Effector memory CD4-positive, alpha-beta T cell (primary cell): Measurements from ENCODE around the gene CHST15.
"Not testable (repeated sequence)": the region's sequence is repeated elsewhere in the genome, so short reads cannot be mapped to it uniquely, and the experiment has no call there.

Experiments used
- DNase-seq, 3 donors: peaks; one replicate each; pipeline ENCODE4 v3.0.0-alpha.2; 2020
- H3K27ac ChIP-seq: 2 replicates; pipeline ENCODE4 v1.7.0; 2013; ENCODE audit warnings: mild to moderate bottlenecking, low read length, moderate library complexity; ENCODE audit not compliant: insufficient read depth, poor library complexity, severe bottlenecking
- H3K27me3 ChIP-seq: replicated peaks from 2 replicates; pipeline ENCODE4 v1.7.0; 2013; ENCODE audit warnings: mild to moderate bottlenecking, low read length; ENCODE audit not compliant: insufficient read depth, control insufficient read depth, poor library complexity, severe bottlenecking
- H3K36me3 ChIP-seq: 2 replicates; pipeline ENCODE4 v1.7.0; 2013; ENCODE audit warnings: mild to moderate bottlenecking, low read length, moderate library complexity; ENCODE audit not compliant: control insufficient read depth, insufficient read depth
- H3K4me1 ChIP-seq: 2 replicates; pipeline ENCODE4 v1.7.0; 2013; ENCODE audit warnings: low read length, mild to moderate bottlenecking; ENCODE audit not compliant: control insufficient read depth, insufficient read depth, poor library complexity, severe bottlenecking
- H3K4me3 ChIP-seq: 2 replicates; pipeline ENCODE4 v1.7.0; 2013; ENCODE audit warnings: low read length, low read depth, mild to moderate bottlenecking; ENCODE audit not compliant: insufficient read depth, poor library complexity, severe bottlenecking
- H3K9me3 ChIP-seq: 2 replicates; pipeline ENCODE4 v1.7.0; 2013; ENCODE audit warnings: mild to moderate bottlenecking, low read length, moderate library complexity; ENCODE audit not compliant: control insufficient read depth

CHST15 gene

DNA sequence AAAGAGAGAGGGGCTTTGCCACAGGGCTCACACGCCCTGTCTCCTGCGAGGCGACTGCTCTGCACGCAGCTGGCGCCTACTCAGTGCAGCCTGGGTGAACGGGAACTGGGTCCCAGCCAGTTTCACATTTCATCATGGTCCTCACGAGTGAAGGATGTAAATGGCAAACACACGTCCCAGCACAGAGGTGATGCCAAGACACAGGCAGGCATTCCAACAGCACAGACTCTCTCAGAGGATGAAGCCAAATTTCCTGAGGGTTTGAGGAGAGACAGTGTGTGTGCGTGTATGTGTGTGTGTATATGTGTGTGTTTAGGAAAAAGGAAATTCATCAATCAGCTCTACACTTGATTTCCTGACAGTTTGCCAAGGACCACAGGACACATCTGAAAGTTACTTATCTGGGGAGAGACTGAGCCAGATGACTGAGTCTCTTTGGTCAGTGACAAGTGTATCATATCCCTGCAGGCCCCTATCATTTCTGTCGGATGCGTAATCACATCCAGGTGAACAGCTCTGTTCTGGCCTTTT is 53.9 kb downstream of the CHST15 start:
- DNase-seq = no peak
- H3K4me3 ChIP-seq = no peak overlapping the region
- H3K27ac ChIP-seq = no peak overlapping the region
- no peaks in the 10 kb centered on the region for H3K9me3 ChIP-seq
- no peaks in the 10 kb centered on the region for H3K27me3 ChIP-seq
- no peaks in the 10 kb centered on the region for H3K36me3 ChIP-seq
- H3K4me1 ChIP-seq = no peaks in the 10 kb centered on the region

GRCh38 chr10:124037784-124038183 is 55.6 kb downstream of the CHST15 start:
- H3K9me3 ChIP-seq = no peaks in the 10 kb centered on the region
- H3K4me3 ChIP-seq = no peak overlapping the region
- H3K27ac ChIP-seq = no peak overlapping the region
- no peaks in the 10 kb centered on the region for H3K27me3 ChIP-seq
- no peak for DNase-seq
- no peaks in the 10 kb centered on the region for H3K36me3 ChIP-seq
- no peaks in the 10 kb centered on the region for H3K4me1 ChIP-seq

DNA sequence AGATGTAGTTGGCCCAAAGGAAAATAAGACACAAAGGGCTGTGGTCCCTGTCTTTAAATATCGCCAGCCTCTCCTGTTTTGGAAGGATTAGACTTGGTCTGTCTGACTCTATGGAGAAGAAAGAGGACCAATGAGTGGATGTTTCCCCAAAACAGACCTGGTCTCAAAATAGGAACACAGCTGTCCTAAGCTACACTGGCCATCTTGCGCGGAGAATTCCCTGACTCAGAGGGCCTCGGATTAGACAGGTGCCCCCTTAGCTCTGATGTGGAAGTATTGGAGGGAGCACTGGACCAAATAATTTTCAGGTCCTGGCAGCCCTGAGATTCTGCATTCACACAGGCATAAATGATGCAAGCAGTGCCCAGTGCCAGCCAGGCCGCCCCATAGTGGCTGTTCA is 56.1 kb downstream of the CHST15 start:
- no peak for DNase-seq
- H3K27me3 ChIP-seq = no peaks in the 10 kb centered on the region
- no peaks in the 10 kb centered on the region for H3K4me1 ChIP-seq
- H3K36me3 ChIP-seq = no peaks in the 10 kb centered on the region
- H3K27ac ChIP-seq = no peak overlapping the region
- no peak overlapping the region for H3K4me3 ChIP-seq
- H3K9me3 ChIP-seq = no peaks in the 10 kb centered on the region

- Histone ChIP-seq H3K4me1 (no peaks in the 10 kb centered on the region), H3K9me3 (no peaks in the 10 kb centered on the region), H3K4me3 (no peak overlapping the region), H3K27me3 (no peaks in the 10 kb centered on the region), H3K36me3 (no peaks in the 10 kb centered on the region), H3K27ac (no peak overlapping the region)
- DNase-seq = no peak
Observed at GRCh38 chr10:124036746-124037145, 56.7 kb downstream of the CHST15 start.

DNA sequence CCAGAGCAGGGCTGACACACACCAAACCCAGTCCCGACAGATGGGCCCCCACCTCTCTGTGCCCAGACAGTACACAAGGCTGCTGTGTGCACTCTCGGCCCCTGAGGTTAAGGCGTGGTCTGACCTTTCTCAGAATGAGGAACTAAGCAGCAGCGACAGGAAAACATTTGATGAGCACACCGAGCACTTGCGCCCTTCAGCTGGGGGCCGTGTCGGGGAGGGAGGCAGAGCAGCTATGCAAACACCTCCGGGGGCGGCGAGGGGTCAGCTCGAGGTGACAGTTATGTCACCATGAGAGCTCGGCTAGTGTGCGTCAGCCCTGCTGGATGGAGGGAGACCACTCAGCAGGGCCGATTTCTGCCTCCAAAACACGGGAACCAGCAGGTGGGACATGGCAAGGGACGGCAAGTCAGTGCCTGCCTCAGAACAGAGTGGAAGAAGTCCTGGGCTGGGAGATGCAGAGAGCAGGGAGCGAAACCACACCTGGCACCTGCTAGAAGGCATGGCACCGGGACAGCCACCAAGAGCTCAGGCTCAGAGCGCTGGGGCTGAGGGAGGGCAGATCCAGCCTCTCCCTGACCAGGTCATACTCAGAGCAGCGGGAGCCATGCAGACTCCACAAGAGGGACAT is 57.4 kb downstream of the CHST15 start:
- no peaks in the 10 kb centered on the region for H3K36me3 ChIP-seq
- H3K4me3 ChIP-seq = no peak overlapping the region
- no peaks in the 10 kb centered on the region for H3K4me1 ChIP-seq
- no peak overlapping the region for H3K27ac ChIP-seq
- H3K27me3 ChIP-seq = no peaks in the 10 kb centered on the region
- no peaks in the 10 kb centered on the region for H3K9me3 ChIP-seq
- DNase-seq = no peak

DNA sequence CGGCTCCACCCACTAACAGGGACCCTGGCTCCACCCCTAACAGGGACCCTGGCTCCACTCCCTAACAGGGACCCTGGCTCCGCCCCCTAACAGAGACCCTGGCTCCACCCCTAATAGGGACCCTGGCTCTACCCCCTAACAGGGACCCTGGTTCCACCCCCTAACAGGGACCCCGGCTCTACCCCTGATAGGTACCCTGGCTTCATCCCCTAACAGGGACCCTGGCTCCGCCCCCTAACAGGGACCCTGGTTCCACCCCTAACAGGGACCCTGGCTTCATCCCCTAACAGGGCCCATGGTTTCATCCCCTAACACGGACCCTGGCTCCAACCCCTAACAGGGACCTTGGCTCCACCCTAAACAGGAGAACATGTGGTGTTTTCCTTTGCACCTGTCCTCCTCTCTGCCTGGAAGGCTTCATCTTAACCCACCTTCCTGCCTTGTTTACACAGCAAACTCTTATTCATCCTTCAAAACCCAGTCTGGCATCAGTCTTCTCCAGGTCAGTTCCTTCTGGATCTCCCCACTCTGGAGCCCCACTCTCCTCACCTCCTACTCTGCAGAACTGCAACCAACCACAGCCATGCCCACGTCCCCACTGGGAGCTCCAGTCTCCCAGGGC is 58.0 kb downstream of the CHST15 start:
- no peaks in the 10 kb centered on the region for H3K27me3 ChIP-seq
- H3K27ac ChIP-seq = no peak overlapping the region
- H3K36me3 ChIP-seq = no peaks in the 10 kb centered on the region
- H3K4me3 ChIP-seq = no peak overlapping the region
- no peaks in the 10 kb centered on the region for H3K4me1 ChIP-seq
- H3K9me3 ChIP-seq = no peaks in the 10 kb centered on the region
- no peak for DNase-seq

DNA sequence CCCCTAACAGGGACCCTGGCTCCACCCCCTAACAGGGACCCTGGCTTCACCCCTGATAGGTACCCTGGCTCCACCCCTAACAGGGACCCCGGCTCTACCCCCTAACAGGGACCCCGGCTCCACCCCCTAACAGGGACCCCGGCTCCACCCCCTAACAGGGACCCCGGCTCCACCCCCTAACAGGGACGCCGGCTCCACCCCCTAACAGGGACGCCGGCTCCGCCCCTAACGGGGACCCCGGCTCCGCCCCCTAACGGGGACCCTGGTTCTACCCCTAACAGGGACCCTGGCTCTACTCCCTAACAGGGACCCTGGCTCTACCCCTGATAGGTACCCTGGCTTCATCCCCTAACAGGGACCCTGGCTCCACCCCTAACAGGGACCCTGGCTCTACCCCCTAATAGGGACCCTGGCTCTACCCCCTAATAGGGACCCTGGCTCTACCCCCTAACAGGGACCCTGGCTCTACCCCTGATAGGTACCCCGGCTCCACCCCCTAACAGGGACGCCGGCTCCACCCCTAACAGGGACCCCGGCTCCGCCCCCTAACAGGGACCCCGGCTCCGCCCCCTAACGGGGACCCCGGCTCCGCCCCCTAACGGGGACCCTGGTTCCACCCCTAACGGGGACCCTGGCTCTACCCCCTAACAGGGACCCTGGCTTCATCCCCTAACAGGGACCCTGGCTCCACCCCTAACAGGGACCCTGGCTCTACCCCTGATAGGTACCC is 58.7 kb downstream of the CHST15 start:
- H3K27ac ChIP-seq, H3K27me3 ChIP-seq, H3K9me3 ChIP-seq, DNase-seq, H3K4me3 ChIP-seq, H3K36me3 ChIP-seq, H3K4me1 ChIP-seq: not testable (repeated sequence)

- H3K36me3 ChIP-seq = no peaks in the 10 kb centered on the region
- DNase-seq = no peak
- no peaks in the 10 kb centered on the region for H3K9me3 ChIP-seq
- H3K27ac ChIP-seq = no peak overlapping the region
- no peak overlapping the region for H3K4me3 ChIP-seq
- no peaks in the 10 kb centered on the region for H3K4me1 ChIP-seq
- H3K27me3 ChIP-seq = no peaks in the 10 kb centered on the region
Observed at GRCh38 chr10:124033887-124034218, 59.5 kb downstream of the CHST15 start.

DNA sequence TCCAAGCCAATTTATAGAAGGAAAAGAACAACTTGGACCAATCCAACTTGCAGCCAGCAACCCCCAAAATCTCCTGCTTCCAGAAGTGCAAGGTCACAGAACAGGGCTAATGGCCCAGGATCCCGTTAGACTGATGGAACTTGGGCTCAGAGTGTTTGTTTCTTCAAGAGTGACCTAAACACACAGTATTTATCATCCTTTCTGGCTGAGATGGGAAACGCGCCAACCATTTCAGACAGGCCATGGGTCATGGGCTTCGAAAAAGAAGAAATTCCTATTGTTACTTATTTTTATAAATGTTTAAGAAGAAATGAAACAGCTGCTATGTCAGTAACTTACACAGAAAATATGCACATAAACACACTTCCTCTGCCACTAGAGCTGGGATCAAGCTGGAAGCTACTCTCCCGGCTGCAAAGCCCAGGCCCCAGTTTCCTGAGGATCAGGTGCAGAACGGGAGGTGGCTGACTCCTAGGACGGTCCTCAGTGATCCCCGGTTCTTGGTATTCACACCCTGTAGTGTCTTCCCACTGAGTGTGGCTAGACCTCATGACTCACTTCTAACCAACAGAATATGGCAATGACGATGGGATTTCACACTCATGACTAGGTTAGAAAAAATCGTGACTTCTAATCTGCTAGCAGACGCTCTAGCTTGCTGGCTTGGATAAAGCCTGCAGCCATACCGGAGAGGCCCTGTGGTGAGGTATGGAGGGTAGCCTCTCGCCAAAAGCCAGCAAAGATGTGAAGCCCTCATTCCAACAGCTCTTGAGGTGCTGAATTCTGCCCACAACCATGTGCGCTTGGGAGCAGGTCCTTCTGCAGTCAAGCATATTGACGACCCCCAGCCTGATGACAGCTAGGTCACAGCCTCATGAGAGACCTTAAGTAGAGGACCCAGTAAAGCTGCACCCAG is 60.2 kb downstream of the CHST15 start:
- no peaks in the 10 kb centered on the region for H3K27me3 ChIP-seq
- no peak for DNase-seq
- no peak overlapping the region for H3K4me3 ChIP-seq
- no peaks in the 10 kb centered on the region for H3K36me3 ChIP-seq
- no peaks in the 10 kb centered on the region for H3K9me3 ChIP-seq
- H3K27ac ChIP-seq = no peak overlapping the region
- H3K4me1 ChIP-seq = no peaks in the 10 kb centered on the region
